Cortex of kidney (tissue), 1 donor: ENCODE results near the gene PAQR6.

Experiments
- DNase-seq: peaks from one replicate; lab custom pipeline; 2025; lab: John Stamatoyannopoulos, UW

The PAQR6 gene

GRCh38 chr1:156263288-156263655 is 15.4 kb upstream of the PAQR6 start:
- no peak for DNase-seq

DNA sequence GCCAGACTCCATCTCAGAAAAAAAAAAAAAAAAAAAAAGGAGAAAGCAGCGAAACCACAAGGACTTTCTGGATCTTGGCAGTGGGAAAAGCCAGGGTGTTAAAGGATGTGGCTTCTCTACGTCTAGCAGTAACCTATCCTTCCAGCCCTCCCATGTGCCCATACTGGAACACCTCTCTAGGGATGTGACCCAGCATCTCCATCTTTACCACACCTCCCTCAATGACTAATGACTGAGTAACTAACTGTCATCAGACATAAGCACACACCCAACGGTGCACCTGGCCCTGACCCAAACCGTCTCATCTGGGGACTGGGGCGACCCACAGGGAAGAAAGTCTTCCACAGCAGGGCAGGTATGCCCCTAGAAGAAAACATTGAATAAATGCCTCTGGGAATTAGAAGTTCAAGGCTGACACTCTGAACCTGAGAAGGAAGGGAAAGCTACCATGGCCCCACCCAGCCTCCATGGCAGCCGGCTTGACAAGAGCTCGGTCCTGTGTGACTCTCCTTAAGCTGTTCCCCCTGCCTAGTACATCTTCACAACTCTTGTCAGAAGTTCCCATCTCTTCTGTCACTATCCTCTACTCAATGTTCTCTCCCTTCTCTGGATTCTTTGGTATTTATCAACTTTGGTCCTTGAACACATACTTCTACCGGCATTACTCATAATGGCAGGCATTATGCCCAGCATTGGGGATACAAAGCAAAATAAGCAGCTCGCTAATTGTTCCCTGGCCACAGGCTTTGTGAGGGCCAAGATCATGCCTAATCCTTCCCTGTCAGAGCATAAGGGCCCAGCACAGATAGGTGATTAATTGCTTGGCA is 14.8 kb upstream of the PAQR6 start:
- no peak for DNase-seq

GRCh38 chr1:156260896-156261295 is 13.0 kb upstream of the PAQR6 start:
- no peak for DNase-seq

- no peak for DNase-seq
These were observed 11.9 kb upstream of the PAQR6 start for GRCh38 chr1:156259805-156260204.

DNA sequence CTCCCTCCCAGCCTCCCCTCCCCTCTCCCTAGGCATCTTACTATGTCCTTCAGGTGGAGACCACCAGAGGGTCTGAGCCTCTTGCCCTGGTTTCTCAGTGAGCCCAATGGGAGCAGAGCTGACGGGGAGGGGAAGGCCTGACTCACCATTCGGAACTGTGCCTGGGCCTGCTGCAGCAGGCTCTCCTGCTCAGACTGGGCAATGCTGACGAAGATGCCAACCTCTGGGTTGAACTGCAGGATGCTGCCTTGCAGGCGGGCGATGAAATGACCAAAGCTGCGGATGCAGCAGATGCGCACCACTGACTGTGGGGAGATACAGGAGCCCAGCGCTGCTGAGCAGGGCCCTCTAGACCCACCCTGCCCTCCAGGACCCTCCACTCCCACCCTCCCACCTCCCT is 11.0 kb upstream of the PAQR6 start:
- DNase-seq = no peak

- no peak for DNase-seq
These were observed 9.9 kb upstream of the PAQR6 start for GRCh38 chr1:156257711-156258110.

DNA sequence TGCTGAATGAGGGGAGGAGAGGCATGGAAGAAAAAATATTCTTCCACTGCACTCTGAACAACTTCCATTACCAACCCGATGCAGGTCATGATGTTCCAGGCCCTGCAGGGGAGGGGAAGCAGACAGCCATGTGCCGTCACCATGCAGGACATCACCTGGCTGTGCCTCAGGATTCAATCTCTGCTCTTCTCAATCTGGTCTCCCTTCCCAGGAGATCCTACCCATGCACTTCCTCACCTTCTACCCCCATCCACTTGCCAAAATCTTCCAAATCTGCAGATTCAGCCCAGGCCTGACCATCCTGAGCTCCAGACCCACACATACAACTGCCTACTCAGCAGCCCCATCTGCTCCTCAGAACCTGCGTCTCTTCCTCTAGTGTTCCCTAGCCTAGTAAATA is 5.8 kb upstream of the PAQR6 start:
- DNase-seq = no peak

- DNase-seq = no peak
These were observed 3.7 kb upstream of the PAQR6 start for GRCh38 chr1:156251527-156251926.

DNA sequence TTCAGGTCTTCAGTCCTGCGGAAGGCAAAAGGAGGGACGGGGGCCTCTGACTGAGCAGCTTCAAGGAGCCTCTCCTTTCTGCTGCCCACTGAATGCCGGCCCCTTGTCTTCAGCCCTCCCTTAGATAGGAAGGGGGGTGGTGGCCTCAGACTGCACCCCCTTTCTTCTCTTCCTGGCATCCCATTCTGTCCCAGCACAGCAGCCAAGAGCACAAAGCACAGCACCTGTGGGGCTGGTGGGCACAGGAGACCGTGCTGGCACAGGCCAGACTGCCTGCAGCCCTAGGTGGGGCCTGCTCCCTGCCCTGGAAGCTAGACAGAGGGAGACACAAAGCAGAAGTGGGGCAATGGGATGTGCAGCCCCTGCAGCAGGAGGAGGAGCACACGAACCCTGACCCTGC is 1.7 kb upstream of the PAQR6 start:
- DNase-seq = no peak

DNA sequence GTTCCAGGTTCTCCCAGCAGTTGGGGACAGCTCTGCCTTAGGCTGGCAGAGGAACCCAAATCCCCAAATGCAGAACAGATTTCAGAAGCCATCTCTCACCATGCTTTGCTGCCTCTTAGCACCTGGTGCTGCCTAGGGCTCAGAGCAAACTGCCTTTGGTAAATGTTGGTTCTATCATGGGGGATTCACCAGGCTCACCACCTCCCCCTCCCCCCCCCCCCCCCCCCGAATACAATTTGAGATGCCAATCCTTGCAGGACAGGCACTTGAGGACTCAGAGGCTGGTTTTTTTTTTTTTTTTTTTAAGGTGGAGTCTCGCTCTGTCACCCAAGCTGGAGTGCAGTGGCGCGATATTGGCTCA is 447 bp upstream of the PAQR6 start:
- DNase-seq = no peak

DNA sequence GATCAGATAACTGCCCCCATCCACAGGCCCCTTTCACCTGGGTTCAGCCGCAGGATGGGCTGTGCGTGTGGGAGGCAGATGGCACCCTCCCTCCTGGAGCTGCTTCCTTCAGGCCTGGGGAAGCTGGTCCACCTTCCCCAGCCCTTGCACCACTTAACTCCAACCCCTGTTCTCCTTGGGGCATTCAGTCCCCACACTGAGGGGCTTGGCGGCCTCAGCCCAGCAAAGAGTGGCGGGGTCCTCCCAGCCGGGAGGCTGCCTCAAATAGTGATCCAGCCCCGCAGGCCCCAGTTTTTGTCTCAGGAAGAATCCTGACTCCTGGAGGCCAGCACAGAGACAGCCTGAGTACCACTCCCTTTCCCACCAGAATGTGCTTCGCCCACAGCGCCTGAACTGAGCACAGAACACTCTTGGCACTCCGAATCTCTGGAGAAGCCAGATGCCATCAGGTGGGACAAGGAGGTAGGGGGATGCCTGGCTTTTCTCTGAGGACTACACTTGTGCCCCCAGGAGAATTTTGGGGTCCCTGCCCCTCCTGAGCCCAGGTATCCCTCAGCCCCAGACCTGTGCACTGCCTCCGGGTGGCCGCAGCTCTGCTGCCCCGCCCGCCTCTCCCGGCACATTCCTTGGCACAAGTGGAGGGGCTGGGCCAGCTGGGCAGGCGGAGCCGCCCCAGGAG is 936 bp downstream of the PAQR6 start:
- DNase-seq = no peak

DNA sequence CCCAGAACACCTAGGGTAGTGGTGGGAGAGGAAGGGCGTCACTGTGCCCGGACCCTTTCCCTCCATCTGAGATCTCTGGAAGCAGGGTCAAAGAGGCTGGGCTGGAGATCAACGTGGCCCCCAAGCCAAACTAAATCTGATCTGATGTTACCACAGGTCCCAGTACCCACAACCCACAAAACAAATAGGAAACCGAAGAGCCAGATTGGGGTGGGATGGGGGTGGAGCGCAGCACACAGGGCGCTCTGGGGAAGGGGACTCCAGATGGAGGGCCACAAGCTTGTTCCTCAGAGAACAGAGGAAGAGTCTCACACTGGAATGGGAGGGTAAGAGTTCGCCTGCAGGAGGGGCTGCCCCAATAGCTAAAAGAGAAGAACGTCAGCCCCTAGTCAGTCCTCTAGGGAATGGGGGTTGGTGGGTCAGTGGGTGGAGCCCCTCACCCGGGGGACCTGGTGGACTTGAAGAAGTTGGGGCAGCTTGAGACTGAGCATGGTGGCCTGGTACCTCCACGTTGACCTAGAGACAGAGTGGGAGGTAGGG is 1.5 kb downstream of the PAQR6 start:
- no peak for DNase-seq

DNA sequence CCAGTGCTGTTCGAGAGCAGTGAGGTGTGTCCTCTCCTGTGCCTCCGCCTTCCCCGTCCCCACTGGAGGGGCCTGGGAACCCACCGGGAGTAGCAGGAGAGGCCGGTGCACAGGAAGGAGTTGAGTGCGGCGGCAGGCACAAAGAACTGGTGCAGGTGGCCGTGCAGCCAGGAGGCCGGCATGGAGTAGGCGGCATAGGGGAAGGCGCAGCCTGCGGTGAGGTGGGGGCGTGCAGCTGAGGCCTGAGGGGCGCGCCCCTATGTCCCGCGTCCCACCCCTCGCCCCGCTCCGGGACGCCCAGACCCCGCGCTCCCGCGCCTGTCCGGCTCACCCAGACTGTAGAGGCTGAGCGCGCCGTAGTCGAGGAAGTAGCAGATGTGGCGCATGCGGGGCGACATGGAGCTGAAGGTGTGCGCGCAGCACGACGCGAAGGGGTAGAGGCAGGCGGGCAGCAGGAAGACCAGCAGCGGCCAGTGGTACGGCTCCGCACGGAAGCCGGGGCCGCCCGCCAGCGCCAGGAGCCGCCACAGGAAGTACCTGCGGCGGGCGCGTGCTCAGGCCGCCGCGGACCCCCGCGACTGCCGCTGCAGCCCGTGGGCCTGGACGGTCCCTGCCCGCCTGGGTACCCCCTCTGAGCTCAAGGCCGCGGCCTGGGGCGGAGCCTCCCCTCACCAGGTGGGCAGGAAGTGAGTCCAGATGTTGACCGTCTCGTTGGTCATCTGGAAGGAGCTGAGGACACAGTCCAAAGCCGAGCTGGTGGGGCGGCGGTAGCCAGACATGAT is 2.2 kb downstream of the PAQR6 start:
- DNase-seq = no peak

GRCh38 chr1:156244712-156245111 is 3.1 kb downstream of the PAQR6 start:
- DNase-seq = no peak

DNA sequence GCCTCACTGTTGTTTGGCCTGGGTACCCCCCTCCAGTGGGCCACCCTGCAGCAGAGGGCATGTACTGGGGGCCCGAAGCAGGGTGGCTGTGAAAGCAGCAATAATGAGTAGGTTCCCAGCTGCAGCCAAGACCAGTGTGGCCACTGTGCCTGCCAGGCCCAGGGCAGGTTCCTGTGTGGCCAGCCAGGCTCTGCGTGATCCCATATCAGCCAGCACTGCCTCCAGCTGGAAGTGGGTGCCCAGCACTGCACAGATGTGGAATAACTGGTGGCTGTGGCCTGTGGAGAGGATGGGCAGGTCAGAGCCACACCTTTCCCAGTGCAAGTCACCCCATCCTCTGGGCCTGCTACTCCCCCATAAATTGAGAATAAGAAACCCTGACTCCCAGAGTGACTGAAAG is 3.7 kb downstream of the PAQR6 start:
- no peak for DNase-seq

DNA sequence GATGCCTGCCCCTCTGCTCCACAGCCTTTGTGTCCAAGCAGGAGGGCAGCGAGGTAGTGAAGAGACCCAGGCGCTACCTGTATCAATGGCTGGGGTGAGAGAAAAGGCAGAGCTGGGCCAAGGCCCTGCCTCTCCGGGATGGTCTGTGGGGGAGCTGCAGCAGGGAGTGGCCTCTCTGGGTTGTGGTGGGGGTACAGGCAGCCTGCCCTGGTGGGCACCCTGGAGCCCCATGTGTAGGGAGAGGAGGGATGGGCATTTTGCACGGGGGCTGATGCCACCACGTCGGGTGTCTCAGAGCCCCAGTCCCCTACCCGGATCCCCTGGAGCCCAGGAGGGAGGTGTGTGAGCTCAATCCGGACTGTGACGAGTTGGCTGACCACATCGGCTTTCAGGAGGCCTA is 5.1 kb downstream of the PAQR6 start:
- DNase-seq = no peak

GRCh38 chr1:156241926-156242325 is 5.9 kb downstream of the PAQR6 start, which contains the start of gene BGLAP:
TSS of gene BGLAP (plus strand) at chr1:156242184. CDS start at chr1:156242232, 48 bp downstream.
- no peak for DNase-seq

DNA sequence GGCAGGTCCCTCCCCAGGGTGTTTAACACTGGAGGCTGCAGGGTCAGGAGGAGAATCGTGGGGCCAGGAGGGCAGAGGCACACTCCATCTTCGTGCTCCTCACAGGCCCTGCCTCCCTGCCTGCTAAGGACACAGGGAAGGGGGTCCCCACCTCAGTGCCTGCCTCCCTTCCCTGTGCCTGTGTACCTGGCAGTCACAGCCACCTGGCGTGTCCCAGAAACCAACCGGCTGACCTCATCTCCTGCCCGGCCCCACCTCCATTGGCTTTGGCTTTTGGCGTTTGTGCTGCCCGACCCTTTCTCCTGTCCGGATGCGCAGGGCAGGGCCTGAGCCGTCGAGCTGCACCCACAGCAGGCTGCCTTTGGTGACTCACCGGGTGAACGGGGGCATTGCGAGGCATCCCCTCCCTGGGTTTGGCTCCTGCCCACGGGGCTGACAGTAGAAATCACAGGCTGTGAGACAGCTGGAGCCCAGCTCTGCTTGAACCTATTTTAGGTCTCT is 6.5 kb downstream of the PAQR6 start:
- DNase-seq = no peak

GRCh38 chr1:156238248-156238647 is 9.6 kb downstream of the PAQR6 start:
- DNase-seq = no peak

- DNase-seq = no peak
These were observed 11.7 kb downstream of the PAQR6 start for GRCh38 chr1:156236164-156236563.

- DNase-seq = no peak
These were observed 14.3 kb downstream of the PAQR6 start for GRCh38 chr1:156233426-156234127.
